COLO829 (cell line): Measurements from ENCODE around the gene IL20RA.
"Not testable (repeated sequence)": the region's sequence is repeated elsewhere in the genome, so short reads cannot be mapped to it uniquely, and the experiment has no call there.

Experiments used
- DNase-seq: peaks from one replicate; pipeline ENCODE4 v3.0.0; 2012; ENCODE audit warnings: low spot score

IL20RA gene

GRCh38 chr6:137008204-137008603 is 36.6 kb downstream of the IL20RA start:
- DNase-seq: no peak

GRCh38 chr6:137006056-137006455 is 38.7 kb downstream of the IL20RA start:
- DNase-seq: no peak

GRCh38 chr6:137005073-137005472 is 39.7 kb downstream of the IL20RA start:
- no peak for DNase-seq

- no peak for DNase-seq
These were observed 42.3 kb downstream of the IL20RA start for GRCh38 chr6:137002505-137002904.

- DNase-seq: no peak
These were observed 42.8 kb downstream of the IL20RA start for GRCh38 chr6:137001977-137002302.

- DNase-seq: peak; percentile 35
These were observed 43.3 kb downstream of the IL20RA start for GRCh38 chr6:137001299-137001976.

GRCh38 chr6:137000825-137001224 is 43.9 kb downstream of the IL20RA start:
- no peak for DNase-seq

GRCh38 chr6:136995521-136995920 is 49.2 kb downstream of the IL20RA start:
- DNase-seq: no peak

GRCh38 chr6:136994782-136995181 is 50.0 kb downstream of the IL20RA start:
- no peak for DNase-seq

GRCh38 chr6:136992113-136992512 is 52.7 kb downstream of the IL20RA start:
- DNase-seq: peak; percentile 51

GRCh38 chr6:136991646-136992045 is 53.1 kb downstream of the IL20RA start:
- peak; percentile 70 for DNase-seq

- no peak for DNase-seq
These were observed 54.0 kb downstream of the IL20RA start for GRCh38 chr6:136990754-136991153.

- DNase-seq: no peak
These were observed 54.6 kb downstream of the IL20RA start for GRCh38 chr6:136990242-136990578.

- no peak for DNase-seq
These were observed 55.1 kb downstream of the IL20RA start for GRCh38 chr6:136989571-136990241.

- DNase-seq: no peak
These were observed 57.2 kb downstream of the IL20RA start for GRCh38 chr6:136987526-136987925.

- DNase-seq: no peak
These were observed 59.3 kb downstream of the IL20RA start for GRCh38 chr6:136985502-136985901.

GRCh38 chr6:136984578-136984977 is 60.2 kb downstream of the IL20RA start:
- no peak for DNase-seq

- DNase-seq: no peak
These were observed 61.1 kb downstream of the IL20RA start for GRCh38 chr6:136983687-136984086.

GRCh38 chr6:136982928-136983327 is 61.8 kb downstream of the IL20RA start:
- DNase-seq: no peak

GRCh38 chr6:136980070-136980469 is 64.7 kb downstream of the IL20RA start:
- no peak for DNase-seq

GRCh38 chr6:136979206-136979605 is 65.6 kb downstream of the IL20RA start:
- DNase-seq: no peak

- DNase-seq: no peak
These were observed 67.7 kb downstream of the IL20RA start for GRCh38 chr6:136977075-136977474.

GRCh38 chr6:136975089-136975715 is 69.6 kb downstream of the IL20RA start:
- no peak for DNase-seq

GRCh38 chr6:136973781-136974180 is 71.0 kb downstream of the IL20RA start:
- DNase-seq: not testable (repeated sequence)
